ENCODE data around the gene POM121L2.

DNA sequence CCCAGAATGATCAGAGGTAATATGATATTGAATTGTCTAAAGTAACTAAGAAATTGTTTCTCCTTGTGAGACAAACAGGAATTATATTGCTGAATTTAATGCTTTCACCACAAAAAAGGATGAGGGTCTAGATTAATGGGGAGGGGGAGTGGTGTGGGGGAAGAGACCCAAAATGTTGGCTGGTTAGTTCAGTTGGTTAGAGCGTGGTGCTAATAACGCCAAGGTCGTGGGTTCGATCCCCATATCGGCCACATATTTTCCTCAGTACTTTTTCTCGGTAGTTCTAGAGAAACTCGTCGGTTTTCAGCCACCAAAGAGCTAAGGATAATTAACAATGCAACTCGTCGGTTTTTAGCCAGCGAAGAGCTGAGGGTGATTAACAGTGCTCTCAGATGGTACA lies 38.3 kb downstream of the POM121L2 start:
- TF ChIP-seq, protein P1, sequence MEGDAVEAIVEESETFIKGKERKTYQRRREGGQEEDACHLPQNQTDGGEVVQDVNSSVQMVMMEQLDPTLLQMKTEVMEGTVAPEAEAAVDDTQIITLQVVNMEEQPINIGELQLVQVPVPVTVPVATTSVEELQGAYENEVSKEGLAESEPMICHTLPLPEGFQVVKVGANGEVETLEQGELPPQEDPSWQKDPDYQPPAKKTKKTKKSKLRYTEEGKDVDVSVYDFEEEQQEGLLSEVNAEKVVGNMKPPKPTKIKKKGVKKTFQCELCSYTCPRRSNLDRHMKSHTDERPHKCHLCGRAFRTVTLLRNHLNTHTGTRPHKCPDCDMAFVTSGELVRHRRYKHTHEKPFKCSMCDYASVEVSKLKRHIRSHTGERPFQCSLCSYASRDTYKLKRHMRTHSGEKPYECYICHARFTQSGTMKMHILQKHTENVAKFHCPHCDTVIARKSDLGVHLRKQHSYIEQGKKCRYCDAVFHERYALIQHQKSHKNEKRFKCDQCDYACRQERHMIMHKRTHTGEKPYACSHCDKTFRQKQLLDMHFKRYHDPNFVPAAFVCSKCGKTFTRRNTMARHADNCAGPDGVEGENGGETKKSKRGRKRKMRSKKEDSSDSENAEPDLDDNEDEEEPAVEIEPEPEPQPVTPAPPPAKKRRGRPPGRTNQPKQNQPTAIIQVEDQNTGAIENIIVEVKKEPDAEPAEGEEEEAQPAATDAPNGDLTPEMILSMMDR (IDR thresholded peaks at IDR 0.05), result no peak
- TF ChIP-seq POLR2A (IDR thresholded peaks at IDR 0.05), result no peak

Measured in testis (tissue), 2 donors.